ENCODE data around the gene CBFA2T3. TPM values are rescaled to one million over a fixed set of nuclear protein-coding genes. Genes with fewer than 3 reads are reported as not detected.

CBFA2T3 gene
- total RNA-seq, 1 experiment from 2014 or later, result 2.9 TPM

DNA sequence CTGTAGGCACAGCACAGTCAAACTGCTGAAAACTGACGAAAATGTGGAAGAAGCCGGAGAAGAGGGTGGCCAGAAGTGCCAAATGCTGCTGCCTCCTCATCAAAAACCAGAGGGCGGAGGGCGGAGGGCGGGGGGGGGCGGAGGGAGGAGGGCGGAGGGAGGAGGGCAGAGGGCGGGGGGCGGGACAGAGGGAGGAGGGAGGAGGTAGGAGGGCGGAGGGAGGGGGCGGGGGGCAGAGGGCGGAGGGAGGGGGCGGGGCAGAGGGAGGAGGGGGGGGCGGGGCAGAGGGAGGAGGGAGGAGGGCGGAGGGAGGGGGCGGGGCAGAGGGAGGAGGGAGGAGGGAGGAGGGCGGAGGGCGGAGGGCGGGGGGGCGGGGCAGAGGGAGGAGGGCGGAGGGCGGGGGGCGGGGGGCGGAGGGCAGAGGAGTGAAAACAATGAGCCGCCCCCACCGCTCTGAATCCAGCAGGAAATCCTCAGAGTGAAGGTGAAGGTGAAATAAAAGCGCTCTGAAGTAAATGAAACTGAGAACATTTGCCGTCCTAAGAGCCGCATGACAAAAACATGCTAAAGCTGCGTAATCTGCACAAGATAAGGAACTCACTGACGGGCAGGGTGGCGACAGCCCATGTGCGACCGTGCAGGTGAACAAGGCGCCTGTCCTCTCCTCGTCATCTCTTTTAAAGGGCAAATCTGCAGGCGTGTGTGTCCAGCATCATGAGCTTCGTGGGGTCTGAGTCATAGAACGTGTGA lies 22.6 kb upstream of the CBFA2T3 start:
- H3K27me3 ChIP-seq (ENCODE audit: insufficient read depth, low read length), result peaks cover 2% of the 10 kb centered on the region; the same call in 1 of the 2 replicates
- no peak overlapping the region for H4K5ac ChIP-seq (ENCODE audit: insufficient read length, low read depth, low read length)
- H3K27ac ChIP-seq (ENCODE audit: insufficient read length, low read depth, low read length), result no peak overlapping the region
- WGBS (ENCODE audit: extremely low coverage, insufficient read length, low lambda C conversion rate), result no CpG with 5 or more reads among the region's 39 CpGs
- no peak overlapping the region for H2AFZ ChIP-seq (ENCODE audit: low read length)
- no peak overlapping the region for H2BK12ac ChIP-seq (ENCODE audit: insufficient read length, low read depth, low read length)
- H3K9ac ChIP-seq (ENCODE audit: extremely low read depth, insufficient read length, low read length), result no peak overlapping the region
- Mint-ChIP-seq H3K4me3 (peak overlapping the region; percentile 38 to 72; a peak in 4 of 5 replicates), H3K4me1 (peaks cover 14 to 32% of the 10 kb centered on the region in 2 experiments), H3K27me3 (ENCODE audit: low read depth) (peaks cover 43% of the 10 kb centered on the region), H3K9me3 (peaks cover 27 to 38% of the 10 kb centered on the region in 2 experiments), H3K36me3 (ENCODE audit: insufficient read depth in 1 of 3, low read depth in 3 of 3) (peaks cover 0 to 28% (median 13%) of the 10 kb centered on the region in 3 experiments), H3K27ac (peak overlapping the region in 2 of 3 experiments; percentile 16 to 74; a peak in 2 of 7 replicates)
- no peak overlapping the region for H2BK120ac ChIP-seq (ENCODE audit: low read depth, low read length, poor library complexity, severe bottlenecking)
- no peak overlapping the region for H2BK20ac ChIP-seq (ENCODE audit: low read depth, low read length, poor library complexity, severe bottlenecking)
- H4K91ac ChIP-seq (ENCODE audit: insufficient read length, low read depth, low read length), result no peak overlapping the region
- no peak overlapping the region for H3K4ac ChIP-seq (ENCODE audit: low read depth, low read length)
- no peak overlapping the region for H2AK5ac ChIP-seq (ENCODE audit: insufficient read length, low read length)
- H3K79me2 ChIP-seq (ENCODE audit: insufficient read depth, low read length), result no peaks in the 10 kb centered on the region
- H3K14ac ChIP-seq (ENCODE audit: insufficient read depth, low read length), result no peak overlapping the region
- H3T11ph ChIP-seq (ENCODE audit: low read length), result no peak overlapping the region
- peaks cover 9% of the 10 kb centered on the region for H3K9me3 ChIP-seq (ENCODE audit: control insufficient read depth, low read depth, low read length)
- H3K4me1 ChIP-seq (ENCODE audit: insufficient read depth, low read length), result no peaks in the 10 kb centered on the region
- H3K79me1 ChIP-seq (ENCODE audit: insufficient read depth, low read depth, low read length, poor library complexity, severe bottlenecking), result no peaks in the 10 kb centered on the region
- no peaks in the 10 kb centered on the region for H4K20me1 ChIP-seq (ENCODE audit: control insufficient read depth, insufficient read depth, insufficient read length)
- DNase-seq, result peak; percentile 66
- peak overlapping the region; percentile 8 for H3K4me2 ChIP-seq (ENCODE audit: insufficient read depth, insufficient read length, low read length)
- no peak overlapping the region for H3K18ac ChIP-seq (ENCODE audit: insufficient read length, low read depth, low read length)
- H3K56ac ChIP-seq (ENCODE audit: insufficient read length, low read depth, low read length), result no peak overlapping the region
- no peak overlapping the region for H2BK5ac ChIP-seq (ENCODE audit: insufficient read length, low read length)
- H3K23me2 ChIP-seq (ENCODE audit: insufficient read length, low read depth, low read length, poor library complexity, severe bottlenecking), result no peaks in the 10 kb centered on the region
- TF ChIP-seq, protein P1, sequence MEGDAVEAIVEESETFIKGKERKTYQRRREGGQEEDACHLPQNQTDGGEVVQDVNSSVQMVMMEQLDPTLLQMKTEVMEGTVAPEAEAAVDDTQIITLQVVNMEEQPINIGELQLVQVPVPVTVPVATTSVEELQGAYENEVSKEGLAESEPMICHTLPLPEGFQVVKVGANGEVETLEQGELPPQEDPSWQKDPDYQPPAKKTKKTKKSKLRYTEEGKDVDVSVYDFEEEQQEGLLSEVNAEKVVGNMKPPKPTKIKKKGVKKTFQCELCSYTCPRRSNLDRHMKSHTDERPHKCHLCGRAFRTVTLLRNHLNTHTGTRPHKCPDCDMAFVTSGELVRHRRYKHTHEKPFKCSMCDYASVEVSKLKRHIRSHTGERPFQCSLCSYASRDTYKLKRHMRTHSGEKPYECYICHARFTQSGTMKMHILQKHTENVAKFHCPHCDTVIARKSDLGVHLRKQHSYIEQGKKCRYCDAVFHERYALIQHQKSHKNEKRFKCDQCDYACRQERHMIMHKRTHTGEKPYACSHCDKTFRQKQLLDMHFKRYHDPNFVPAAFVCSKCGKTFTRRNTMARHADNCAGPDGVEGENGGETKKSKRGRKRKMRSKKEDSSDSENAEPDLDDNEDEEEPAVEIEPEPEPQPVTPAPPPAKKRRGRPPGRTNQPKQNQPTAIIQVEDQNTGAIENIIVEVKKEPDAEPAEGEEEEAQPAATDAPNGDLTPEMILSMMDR (conservative IDR thresholded peaks at IDR 0.05), result no peak
- no peak overlapping the region for H4K8ac ChIP-seq (replicated peaks; ENCODE audit: insufficient read length, low read depth, low read length)
- no peak overlapping the region for H3K23ac ChIP-seq (ENCODE audit: insufficient read length, low read depth, low read length)
- no peak overlapping the region for H2BK15ac ChIP-seq (ENCODE audit: low read depth, low read length)

Measured in H9 (cell line).